Mammary epithelial cell (primary cell): ENCODE data around the gene TRAP1.

Experiments used
- CTCF ChIP-seq, 2 donors: IDR thresholded peaks in 1 of 2; conservative IDR thresholded peaks in 1 of 2; 2 replicates each; pipeline ENCODE4 v1.5.1; 2011 to 2012; ENCODE audit warnings: inconsistent platforms in 2 of 2, low read length in 2 of 2, mild to moderate bottlenecking in 2 of 2, control low read depth in 1 of 2, low read depth in 1 of 2; ENCODE audit not compliant: insufficient read depth in 1 of 2; ENCODE audit errors: extremely low read depth in 1 of 2
- EZH2 ChIP-seq: IDR thresholded peaks from 2 replicates; pipeline ENCODE4 v1.6.1; 2012; ENCODE audit warnings: low read length, inconsistent platforms, borderline replicate concordance

- TF ChIP-seq CTCF (conservative IDR thresholded peaks at IDR 0.05 in 1 of 2, IDR thresholded peaks at IDR 0.05 in 1 of 2; ENCODE audit: extremely low read depth in 1 of 2, insufficient read depth in 1 of 2, low read depth in 1 of 2, low read length in 2 of 2) (no peak), EZH2 (no peak)
Observed at GRCh38 chr16:3713587-3714242, 3.6 kb downstream of the TRAP1 start.
